HL-60 (cell line): ENCODE measurements around the gene NAPSA.

Experiments used
- CTCF ChIP-seq: IDR thresholded peaks from one replicate; pipeline ENCODE4 v1.5.1; 2011; ENCODE audit warnings: low read length, control low read depth, inconsistent platforms; ENCODE audit not compliant: insufficient read depth
- GABPA ChIP-seq: IDR thresholded peaks from 2 replicates; pipeline ENCODE4 v1.6.1; 2012; ENCODE audit warnings: low read depth
- POLR2AphosphoS5 ChIP-seq: IDR thresholded peaks from 2 replicates; pipeline ENCODE4 v1.6.1; 2012; ENCODE audit warnings: low read depth
- REST ChIP-seq: IDR thresholded peaks from 2 replicates; pipeline ENCODE4 v1.6.1; 2012; ENCODE audit warnings: low read depth; ENCODE audit not compliant: insufficient replicate concordance
- SPI1 ChIP-seq: IDR thresholded peaks from 2 replicates; pipeline ENCODE4 v1.6.1; 2012; ENCODE audit warnings: low read depth, mild to moderate bottlenecking, borderline replicate concordance

- TF ChIP-seq CTCF (no peak), GABPA (no peak), SPI1 (no peak), POLR2AphosphoS5 (no peak), REST (no peak)
Observed at GRCh38 chr19:50310759-50311465, 54.5 kb downstream of the NAPSA start.
